Liver (tissue), 9 donors: ENCODE results near the gene SNUPN. TPM values are rescaled to one million over a fixed set of nuclear protein-coding genes. Genes with fewer than 3 reads are reported as not detected.
"Not testable (repeated sequence)": the region's sequence is repeated elsewhere in the genome, so short reads cannot be mapped to it uniquely, and the experiment has no call there.

ENCODE experiments used
- DNase-seq: peaks from one replicate; pipeline ENCODE4 v3.0.0-alpha.2; 2017; ENCODE audit warnings: low spot score
- H3K27ac ChIP-seq, 2 donors: one replicate each; pipeline ENCODE4 v1.7.0; 2013; ENCODE audit warnings: inconsistent platforms in 2 of 2, low read length in 2 of 2, control low read depth in 1 of 2, low read depth in 1 of 2, mild to moderate bottlenecking in 1 of 2
- H3K27me3 ChIP-seq, 4 donors: one replicate each; pipeline versions ENCODE4 v1.6.1 to v1.7.0; 2013; ENCODE audit warnings: low read length in 3 of 4, inconsistent platforms in 1 of 4, mild to moderate bottlenecking in 1 of 4, moderate library complexity in 1 of 4; ENCODE audit not compliant: control insufficient read depth in 4 of 4, insufficient read depth in 4 of 4
- H3K36me3 ChIP-seq, 4 donors: one replicate each; pipeline versions ENCODE4 v1.6.1 to v1.7.0; 2013; ENCODE audit warnings: low read length in 3 of 4, mild to moderate bottlenecking in 3 of 4, low read depth in 1 of 4, moderate library complexity in 1 of 4; ENCODE audit not compliant: control insufficient read depth in 4 of 4, insufficient read depth in 3 of 4
- H3K4me1 ChIP-seq, 4 donors: one replicate each; pipeline versions ENCODE4 v1.6.1 to v1.7.0; 2013; ENCODE audit warnings: low read length in 3 of 4, mild to moderate bottlenecking in 3 of 4, moderate library complexity in 1 of 4; ENCODE audit not compliant: control insufficient read depth in 4 of 4, insufficient read depth in 4 of 4
- H3K4me3 ChIP-seq, 3 donors: one replicate each; pipeline versions ENCODE4 v1.6.1 to v1.7.0; 2013; ENCODE audit warnings: low read length in 3 of 3, control low read depth in 1 of 3, low read depth in 1 of 3, mild to moderate bottlenecking in 1 of 3
- H3K9ac ChIP-seq, 2 donors: one replicate each; pipeline ENCODE4 v1.7.0; 2013; ENCODE audit warnings: low read length in 2 of 2, mild to moderate bottlenecking in 2 of 2, moderate library complexity in 2 of 2, control low read depth in 1 of 2, low read depth in 1 of 2
- H3K9me3 ChIP-seq, 4 donors: one replicate each; pipeline versions ENCODE4 v1.6.1 to v1.7.0; 2013; ENCODE audit warnings: low read length in 3 of 4; ENCODE audit not compliant: control insufficient read depth in 4 of 4
- ATF3 ChIP-seq: IDR thresholded peaks from 2 replicates; pipeline ENCODE4 v1.6.1; 2016; ENCODE audit warnings: antibody characterized with exemption
- CTCF ChIP-seq: fragments of 150-350 bp; IDR thresholded peaks from 2 replicates; pipeline ENCODE4 v1.5.1; 2017; ENCODE audit warnings: improper control_type of control experiment, low read depth, low read length; ENCODE audit not compliant: missing input control
- EGR1 ChIP-seq, 2 donors: IDR thresholded peaks; 2 replicates each; pipeline ENCODE4 v1.6.1; 2016 to 2018; ENCODE audit warnings: antibody characterized with exemption in 2 of 2, low read depth in 2 of 2
- FOXA1 ChIP-seq: IDR thresholded peaks from 2 replicates; pipeline ENCODE4 v1.6.1; 2016; ENCODE audit warnings: antibody characterized with exemption
- FOXA2 ChIP-seq: IDR thresholded peaks from 2 replicates; pipeline ENCODE4 v1.6.1; 2016; ENCODE audit warnings: antibody characterized with exemption
- GABPA ChIP-seq, 2 donors: IDR thresholded peaks in 1 of 2; conservative IDR thresholded peaks in 1 of 2; 2 replicates each; pipeline ENCODE4 v1.6.1; 2016; ENCODE audit warnings: antibody characterized with exemption in 2 of 2, mild to moderate bottlenecking in 1 of 2, moderate library complexity in 1 of 2
- HNF4A ChIP-seq, 2 donors: conservative IDR thresholded peaks; 2 replicates each; pipeline ENCODE4 v1.6.1; 2016; ENCODE audit warnings: antibody characterized with exemption in 2 of 2, mild to moderate bottlenecking in 2 of 2
- HNF4G ChIP-seq: IDR thresholded peaks from 2 replicates; pipeline ENCODE4 v1.6.1; 2016; ENCODE audit warnings: antibody characterized with exemption
- JUND ChIP-seq, 2 donors: IDR thresholded peaks; 2 replicates each; pipeline ENCODE4 v1.6.1; 2016; ENCODE audit warnings: antibody characterized with exemption in 2 of 2
- MAX ChIP-seq: IDR thresholded peaks from 2 replicates; pipeline ENCODE4 v1.6.1; 2016; ENCODE audit warnings: antibody characterized with exemption
- NR2F2 ChIP-seq: IDR thresholded peaks from 2 replicates; pipeline ENCODE4 v1.6.1; 2016; ENCODE audit warnings: antibody characterized with exemption
- RAD21 ChIP-seq, 2 donors: IDR thresholded peaks; 2 replicates each; pipeline ENCODE4 v1.6.1; 2016; ENCODE audit warnings: antibody characterized with exemption in 2 of 2, mild to moderate bottlenecking in 2 of 2
- REST ChIP-seq: IDR thresholded peaks from 2 replicates; pipeline ENCODE4 v1.6.1; 2016; ENCODE audit warnings: antibody characterized with exemption, mild to moderate bottlenecking
- RXRA ChIP-seq, 2 donors: IDR thresholded peaks; 2 replicates each; pipeline ENCODE4 v1.6.1; 2017 to 2018; ENCODE audit warnings: antibody characterized with exemption in 2 of 2, mild to moderate bottlenecking in 1 of 2
- SP1 ChIP-seq: IDR thresholded peaks from 2 replicates; pipeline ENCODE4 v1.6.1; 2018; ENCODE audit warnings: antibody characterized with exemption, mild to moderate bottlenecking
- TAF1 ChIP-seq: conservative IDR thresholded peaks from 2 replicates; pipeline ENCODE4 v1.6.1; 2016; ENCODE audit warnings: antibody characterized with exemption, mild to moderate bottlenecking
- YY1 ChIP-seq: IDR thresholded peaks from 2 replicates; pipeline ENCODE4 v1.6.1; 2016; ENCODE audit warnings: antibody characterized with exemption, mild to moderate bottlenecking
- WGBS: extraction: QIAGEN DNeasy Blood & Tissue Kit; methylation state at CpG from one replicate; pipeline ENCODE4 v1.1.7; 2013; 5-methylcytosine and 5-hydroxymethylcytosine counted together
- polyA plus RNA-seq, 2 donors: library from polyadenylated mRNA; stranded (reverse) in 1 of 2; unstranded in 1 of 2; fragments of 200-250 nt in 1 of 2; fragments of >200 nt in 1 of 2; fragmentation: Nextera tagmentation in 1 of 2; extraction: Ambion mirVana in 1 of 2; gene quantifications; one replicate each; pipeline versions ENCODE4 v1.2.1 to v1.2.3, GENCODE V29; 2013 to 2015
- total RNA-seq, 2 donors: library from RNA; depleted of rRNA; stranded (reverse); fragments of >200 nt; gene quantifications; one replicate each; pipeline ENCODE4 v1.2.3, GENCODE V29; 2014
- TF ChIP-seq, protein P1 (sequence below): IDR thresholded peaks from 2 replicates; pipeline ENCODE4 v1.6.1; 2016; ENCODE audit warnings: antibody characterized with exemption
- donor health status: healthy.
- donor health status: healthy.
- donor health status: healthy.
- donor health status: healthy.
- donor health status: healthy.

The SNUPN gene
- total and polyA plus RNA-seq, 4 donors, result 7.8 to 13.2 (median 12.1) TPM

DNA sequence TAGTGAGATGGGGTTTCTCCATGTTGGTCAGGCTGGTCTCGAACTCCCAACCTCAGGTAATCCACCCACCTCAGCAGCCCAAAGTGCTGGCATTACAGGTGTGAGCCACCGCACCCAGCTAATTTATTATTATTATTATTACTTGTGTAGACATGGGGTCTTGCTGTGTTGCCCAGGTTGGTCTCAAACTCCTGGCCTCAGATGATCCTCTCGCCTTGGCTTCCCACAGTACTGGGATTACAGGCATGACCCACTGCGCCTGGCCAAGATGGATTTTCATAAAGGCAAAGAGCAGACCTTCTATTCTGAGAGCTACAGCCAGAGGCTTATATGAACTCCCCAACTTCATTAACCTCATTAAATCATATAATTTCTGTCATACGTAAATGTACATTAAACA, 63.6 kb downstream of the SNUPN start (continued):
- TF ChIP-seq CTCF (no peak), GABPA (IDR thresholded peaks at IDR 0.05 in 1 of 2, conservative IDR thresholded peaks at IDR 0.05 in 1 of 2) (no peak), FOXA2 (no peak), MAX (no peak), HNF4G (no peak), EGR1 (IDR thresholded peaks at IDR 0.05; ENCODE audit: low read depth in 2 of 2) (no peak), FOXA1 (no peak), RXRA (IDR thresholded peaks at IDR 0.05) (no peak)

GRCh38 chr15:75559360-75559759, 66.2 kb downstream of the SNUPN start:
- not testable (repeated sequence) for H3K4me1 ChIP-seq, H3K27me3 ChIP-seq, H3K36me3 ChIP-seq, H3K27ac ChIP-seq, DNase-seq, H3K9me3 ChIP-seq, H3K4me3 ChIP-seq, H3K9ac ChIP-seq
- WGBS, result 85% methylated on average over 6 of the region's 6 CpGs

DNA sequence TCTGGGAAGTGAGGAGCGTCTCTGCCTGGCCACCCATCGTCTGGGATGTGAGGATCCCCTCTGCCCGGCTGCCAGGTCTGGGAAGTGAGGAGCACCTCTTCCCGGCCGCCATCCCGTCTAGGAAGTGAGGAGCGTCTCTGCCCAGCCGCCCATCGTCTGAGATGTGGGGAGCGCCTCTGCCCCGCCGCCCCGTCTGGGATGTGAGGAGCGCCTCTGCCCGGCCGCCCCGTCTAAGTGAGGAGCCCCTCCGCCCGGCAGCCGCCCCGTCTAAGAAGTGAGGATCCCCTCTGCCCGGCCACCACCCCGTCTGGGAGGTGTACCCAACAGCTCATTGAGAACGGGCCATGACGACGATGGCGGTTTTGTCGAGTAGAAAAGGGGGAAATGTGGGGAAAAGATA, 66.6 kb downstream of the SNUPN start:
- H3K36me3 ChIP-seq, DNase-seq, H3K27me3 ChIP-seq, H3K4me1 ChIP-seq, H3K4me3 ChIP-seq, H3K27ac ChIP-seq, H3K9me3 ChIP-seq, H3K9ac ChIP-seq: not testable (repeated sequence)
- 96% methylated on average over 27 of the region's 28 CpGs for WGBS

GRCh38 chr15:75554717-75555116, 70.8 kb downstream of the SNUPN start:
- no peaks in the 10 kb centered on the region for H3K36me3 ChIP-seq
- H3K4me1 ChIP-seq, result no peaks in the 10 kb centered on the region
- H3K9me3 ChIP-seq, result no peaks in the 10 kb centered on the region
- H3K4me3 ChIP-seq, result no peak overlapping the region
- H3K27me3 ChIP-seq, result no peaks in the 10 kb centered on the region
- no peak overlapping the region for H3K9ac ChIP-seq
- DNase-seq, result no peak
- no peak overlapping the region for H3K27ac ChIP-seq
- no peak for TF ChIP-seq TAF1
- no peak for TF ChIP-seq CTCF
- TF ChIP-seq RAD21 (IDR thresholded peaks at IDR 0.05), result no peak
- TF ChIP-seq, protein P1, sequence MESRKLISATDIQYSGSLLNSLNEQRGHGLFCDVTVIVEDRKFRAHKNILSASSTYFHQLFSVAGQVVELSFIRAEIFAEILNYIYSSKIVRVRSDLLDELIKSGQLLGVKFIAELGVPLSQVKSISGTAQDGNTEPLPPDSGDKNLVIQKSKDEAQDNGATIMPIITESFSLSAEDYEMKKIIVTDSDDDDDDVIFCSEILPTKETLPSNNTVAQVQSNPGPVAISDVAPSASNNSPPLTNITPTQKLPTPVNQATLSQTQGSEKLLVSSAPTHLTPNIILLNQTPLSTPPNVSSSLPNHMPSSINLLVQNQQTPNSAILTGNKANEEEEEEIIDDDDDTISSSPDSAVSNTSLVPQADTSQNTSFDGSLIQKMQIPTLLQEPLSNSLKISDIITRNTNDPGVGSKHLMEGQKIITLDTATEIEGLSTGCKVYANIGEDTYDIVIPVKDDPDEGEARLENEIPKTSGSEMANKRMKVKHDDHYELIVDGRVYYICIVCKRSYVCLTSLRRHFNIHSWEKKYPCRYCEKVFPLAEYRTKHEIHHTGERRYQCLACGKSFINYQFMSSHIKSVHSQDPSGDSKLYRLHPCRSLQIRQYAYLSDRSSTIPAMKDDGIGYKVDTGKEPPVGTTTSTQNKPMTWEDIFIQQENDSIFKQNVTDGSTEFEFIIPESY, result no peak
- no peak for TF ChIP-seq ATF3
- no peak for TF ChIP-seq HNF4A (conservative IDR thresholded peaks at IDR 0.05)
- TF ChIP-seq GABPA (IDR thresholded peaks at IDR 0.05 in 1 of 2, conservative IDR thresholded peaks at IDR 0.05 in 1 of 2), result no peak
- no peak for TF ChIP-seq JUND (IDR thresholded peaks at IDR 0.05)
- TF ChIP-seq HNF4G, result no peak
- TF ChIP-seq FOXA2, result no peak
- no peak for TF ChIP-seq SP1
- no peak for TF ChIP-seq REST
- no peak for TF ChIP-seq YY1
- no peak for TF ChIP-seq RXRA (IDR thresholded peaks at IDR 0.05)
- TF ChIP-seq NR2F2, result no peak
